ENCODE measurements around the gene ABI1.
A peak's percentile ranks its signal among the peaks of the same experiment; 100 is the strongest.
"Not testable (repeated sequence)": the region's sequence is repeated elsewhere in the genome, so short reads cannot be mapped to it uniquely, and the experiment has no call there.

Gene ABI1

GRCh38 chr10:26869528-26869927 lies 8.8 kb upstream of the ABI1 start:
- H3K9me3 ChIP-seq (replicated peaks; ENCODE audit: low read length) = no peaks in the 10 kb centered on the region
- no peaks in the 10 kb centered on the region for H3K4me1 ChIP-seq (ENCODE audit: control insufficient read depth, insufficient read depth, low read length)
- no peak overlapping the region for H3K4me3 ChIP-seq (ENCODE audit: low read length)
- no peak overlapping the region for H3K9ac ChIP-seq (ENCODE audit: low read depth, low read length)
- no peak overlapping the region for H3K4me2 ChIP-seq (ENCODE audit: low read length)
- peaks cover 23% of the 10 kb centered on the region for H3K27me3 ChIP-seq (ENCODE audit: control insufficient read depth, insufficient read depth, low read length)
- no peaks in the 10 kb centered on the region for H3K36me3 ChIP-seq (ENCODE audit: insufficient read depth, low read length)

- H3K4me1 ChIP-seq (ENCODE audit: control insufficient read depth, insufficient read depth, low read length) = peaks cover 5% of the 10 kb centered on the region
- H3K9me3 ChIP-seq (replicated peaks; ENCODE audit: low read length) = no peaks in the 10 kb centered on the region
- no peak overlapping the region for H3K4me2 ChIP-seq (ENCODE audit: low read length)
- H3K27me3 ChIP-seq (ENCODE audit: control insufficient read depth, insufficient read depth, low read length) = peaks cover 33% of the 10 kb centered on the region
- no peak overlapping the region for H3K9ac ChIP-seq (ENCODE audit: low read depth, low read length)
- no peaks in the 10 kb centered on the region for H3K36me3 ChIP-seq (ENCODE audit: insufficient read depth, low read length)
- no peak overlapping the region for H3K4me3 ChIP-seq (ENCODE audit: low read length)
Observed at GRCh38 chr10:26863351-26864076, 2.8 kb upstream of the ABI1 start.

- Histone ChIP-seq H3K36me3 (ENCODE audit: insufficient read depth, low read length) (no peaks in the 10 kb centered on the region), H3K9ac (ENCODE audit: low read depth, low read length) (peak overlapping the region; percentile 54)
Observed at GRCh38 chr10:26861205-26861998, 644 bp upstream of the ABI1 start.

GRCh38 chr10:26860102-26860442 lies 686 bp downstream of the ABI1 start:
- peaks cover 14% of the 10 kb centered on the region for H3K27me3 ChIP-seq (ENCODE audit: control insufficient read depth, insufficient read depth, low read length)
- H3K9me3 ChIP-seq (replicated peaks; ENCODE audit: low read length) = no peaks in the 10 kb centered on the region
- H3K9ac ChIP-seq (ENCODE audit: low read depth, low read length) = peak overlapping the region; percentile 89
- no peaks in the 10 kb centered on the region for H3K36me3 ChIP-seq (ENCODE audit: insufficient read depth, low read length)
- H3K4me1 ChIP-seq (ENCODE audit: control insufficient read depth, insufficient read depth, low read length) = peaks cover 14% of the 10 kb centered on the region
- H3K4me3 ChIP-seq (ENCODE audit: low read length) = peak overlapping the region; percentile 98
- H3K4me2 ChIP-seq (ENCODE audit: low read length) = peak overlapping the region; percentile 79

More at GRCh38 chr10:26861205-26861998, 644 bp upstream of the ABI1 start:
- no peaks in the 10 kb centered on the region for H3K9me3 ChIP-seq (replicated peaks; ENCODE audit: low read length)
- H3K27me3 ChIP-seq (ENCODE audit: control insufficient read depth, insufficient read depth, low read length) = peaks cover 19% of the 10 kb centered on the region
- H3K4me3 ChIP-seq (ENCODE audit: low read length) = peak overlapping the region; percentile 65
- peak overlapping the region; percentile 82 for H3K4me2 ChIP-seq (ENCODE audit: low read length)
- peaks cover 14% of the 10 kb centered on the region for H3K4me1 ChIP-seq (ENCODE audit: control insufficient read depth, insufficient read depth, low read length)

- no peaks in the 10 kb centered on the region for H3K36me3 ChIP-seq (ENCODE audit: insufficient read depth, low read length)
- H3K4me1 ChIP-seq (ENCODE audit: control insufficient read depth, insufficient read depth, low read length) = peaks cover 14% of the 10 kb centered on the region
- peak overlapping the region; percentile 79 for H3K4me2 ChIP-seq (ENCODE audit: low read length)
- H3K9me3 ChIP-seq (replicated peaks; ENCODE audit: low read length) = no peaks in the 10 kb centered on the region
- peak overlapping the region; percentile 89 for H3K9ac ChIP-seq (ENCODE audit: low read depth, low read length)
- H3K27me3 ChIP-seq (ENCODE audit: control insufficient read depth, insufficient read depth, low read length) = peaks cover 14% of the 10 kb centered on the region
- peak overlapping the region; percentile 98 for H3K4me3 ChIP-seq (ENCODE audit: low read length)
Observed at GRCh38 chr10:26859241-26860101, 1.3 kb downstream of the ABI1 start.

- peak overlapping the region; percentile 98 for H3K4me3 ChIP-seq (ENCODE audit: low read length)
- H3K9ac ChIP-seq (ENCODE audit: low read depth, low read length) = peak overlapping the region; percentile 89
- no peaks in the 10 kb centered on the region for H3K9me3 ChIP-seq (replicated peaks; ENCODE audit: low read length)
- peaks cover 9% of the 10 kb centered on the region for H3K27me3 ChIP-seq (ENCODE audit: control insufficient read depth, insufficient read depth, low read length)
- peaks cover 14% of the 10 kb centered on the region for H3K4me1 ChIP-seq (ENCODE audit: control insufficient read depth, insufficient read depth, low read length)
- H3K4me2 ChIP-seq (ENCODE audit: low read length) = peak overlapping the region; percentile 79
- H3K36me3 ChIP-seq (ENCODE audit: insufficient read depth, low read length) = no peaks in the 10 kb centered on the region
Observed at GRCh38 chr10:26858707-26859034, 2.1 kb downstream of the ABI1 start.

- Histone ChIP-seq H3K4me3 (ENCODE audit: low read length) (peak overlapping the region; percentile 98), H3K9ac (ENCODE audit: low read depth, low read length) (peak overlapping the region; percentile 89), H3K4me2 (ENCODE audit: low read length) (peak overlapping the region; percentile 79), H3K9me3 (replicated peaks; ENCODE audit: low read length) (no peaks in the 10 kb centered on the region), H3K27me3 (ENCODE audit: control insufficient read depth, insufficient read depth, low read length) (peaks cover 4% of the 10 kb centered on the region), H3K36me3 (ENCODE audit: insufficient read depth, low read length) (no peaks in the 10 kb centered on the region), H3K4me1 (ENCODE audit: control insufficient read depth, insufficient read depth, low read length) (peaks cover 14% of the 10 kb centered on the region)
Observed at GRCh38 chr10:26857991-26858706, 2.6 kb downstream of the ABI1 start.

GRCh38 chr10:26857553-26857952 lies 3.2 kb downstream of the ABI1 start:
- not testable (repeated sequence) for H3K4me3 ChIP-seq (ENCODE audit: low read length)

GRCh38 chr10:26855186-26855585 lies 5.6 kb downstream of the ABI1 start:
- Histone ChIP-seq H3K4me2 (ENCODE audit: low read length) (no peak overlapping the region), H3K27me3 (ENCODE audit: control insufficient read depth, insufficient read depth, low read length) (no peaks in the 10 kb centered on the region), H3K9ac (ENCODE audit: low read depth, low read length) (peak overlapping the region; percentile 2), H3K4me3 (ENCODE audit: low read length) (no peak overlapping the region), H3K36me3 (ENCODE audit: insufficient read depth, low read length) (no peaks in the 10 kb centered on the region), H3K9me3 (replicated peaks; ENCODE audit: low read length) (no peaks in the 10 kb centered on the region), H3K4me1 (ENCODE audit: control insufficient read depth, insufficient read depth, low read length) (peaks cover 14% of the 10 kb centered on the region)

More at GRCh38 chr10:26857553-26857952, 3.2 kb downstream of the ABI1 start:
- H3K27me3 ChIP-seq (ENCODE audit: control insufficient read depth, insufficient read depth, low read length); H3K9me3 ChIP-seq (replicated peaks; ENCODE audit: low read length); H3K9ac ChIP-seq (ENCODE audit: low read depth, low read length); H3K36me3 ChIP-seq (ENCODE audit: insufficient read depth, low read length): not testable (repeated sequence)
- Histone ChIP-seq H3K4me1 (ENCODE audit: control insufficient read depth, insufficient read depth, low read length) (peaks cover 14% of the 10 kb centered on the region), H3K4me2 (ENCODE audit: low read length) (peak overlapping the region; percentile 79)

GRCh38 chr10:26854524-26854923 lies 6.2 kb downstream of the ABI1 start:
- Histone ChIP-seq H3K27me3 (ENCODE audit: control insufficient read depth, insufficient read depth, low read length) (no peaks in the 10 kb centered on the region), H3K9me3 (replicated peaks; ENCODE audit: low read length) (no peaks in the 10 kb centered on the region), H3K36me3 (ENCODE audit: insufficient read depth, low read length) (no peaks in the 10 kb centered on the region), H3K4me2 (ENCODE audit: low read length) (no peak overlapping the region), H3K4me3 (ENCODE audit: low read length) (no peak overlapping the region), H3K9ac (ENCODE audit: low read depth, low read length) (no peak overlapping the region), H3K4me1 (ENCODE audit: control insufficient read depth, insufficient read depth, low read length) (peaks cover 14% of the 10 kb centered on the region)

Measured in skeletal muscle satellite cell (primary cell).